Body of pancreas (tissue), 4 donors: ENCODE results near the gene FOS.

Experiments used
- POLR2A ChIP-seq, 3 donors: fragments of 450-650 bp; IDR thresholded peaks; one replicate each; pipeline ENCODE4 v1.6.1; 2016; ENCODE audit warnings: antibody characterized with exemption in 3 of 3, mild to moderate bottlenecking in 2 of 3
- TF ChIP-seq, protein P1 (sequence below), 7 experiments: fragments of 450-650 bp in 4 of 7; fragments of 200-600 bp in 3 of 7; sonication (generic) in 3 of 7; IDR thresholded peaks; one replicate each; pipeline ENCODE4 v1.5.1; 2016 to 2019; ENCODE audit warnings: antibody characterized with exemption in 7 of 7

DNA sequence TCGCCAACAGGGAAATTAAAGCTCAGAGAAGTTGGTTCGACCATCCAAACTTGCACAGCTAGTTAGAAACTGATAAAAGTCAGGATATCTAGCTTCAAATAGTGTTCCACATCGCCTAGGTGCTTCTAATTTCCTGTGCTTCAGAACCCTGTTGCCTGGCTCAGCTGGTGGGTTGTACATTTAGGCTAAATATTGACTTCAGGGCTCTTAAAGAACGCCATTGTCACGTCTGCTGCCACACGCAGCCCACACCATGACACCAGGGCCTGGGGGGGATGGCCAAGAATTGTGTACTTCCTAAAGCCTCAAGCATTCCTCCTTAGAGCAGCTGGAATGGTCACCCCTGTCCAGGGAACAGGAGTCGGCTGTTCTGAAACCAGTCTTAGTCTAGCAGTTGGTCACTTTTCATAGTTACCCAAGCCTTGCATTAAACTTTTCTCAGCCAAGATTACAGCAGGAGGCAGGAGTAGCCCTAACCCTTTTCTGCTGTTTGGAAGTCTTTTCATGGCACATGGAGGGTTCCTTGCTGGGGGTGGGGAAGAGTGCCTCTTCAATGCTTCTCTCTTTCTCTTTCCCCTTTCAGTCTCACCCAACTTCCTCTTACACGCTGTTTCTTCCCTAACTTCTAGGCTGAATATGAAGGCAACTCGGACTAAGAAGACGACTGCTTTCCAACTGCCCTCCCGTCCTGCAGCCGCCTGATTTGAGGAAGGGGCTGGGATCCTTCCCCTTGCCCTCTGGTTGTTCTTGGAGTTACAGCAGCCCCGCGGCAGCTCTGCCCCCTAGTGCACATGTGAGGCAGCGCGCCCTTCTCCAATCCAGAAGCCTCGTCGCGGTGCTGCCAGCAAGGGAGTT, 17.1 kb downstream of the FOS start:
- TF ChIP-seq, protein P1, sequence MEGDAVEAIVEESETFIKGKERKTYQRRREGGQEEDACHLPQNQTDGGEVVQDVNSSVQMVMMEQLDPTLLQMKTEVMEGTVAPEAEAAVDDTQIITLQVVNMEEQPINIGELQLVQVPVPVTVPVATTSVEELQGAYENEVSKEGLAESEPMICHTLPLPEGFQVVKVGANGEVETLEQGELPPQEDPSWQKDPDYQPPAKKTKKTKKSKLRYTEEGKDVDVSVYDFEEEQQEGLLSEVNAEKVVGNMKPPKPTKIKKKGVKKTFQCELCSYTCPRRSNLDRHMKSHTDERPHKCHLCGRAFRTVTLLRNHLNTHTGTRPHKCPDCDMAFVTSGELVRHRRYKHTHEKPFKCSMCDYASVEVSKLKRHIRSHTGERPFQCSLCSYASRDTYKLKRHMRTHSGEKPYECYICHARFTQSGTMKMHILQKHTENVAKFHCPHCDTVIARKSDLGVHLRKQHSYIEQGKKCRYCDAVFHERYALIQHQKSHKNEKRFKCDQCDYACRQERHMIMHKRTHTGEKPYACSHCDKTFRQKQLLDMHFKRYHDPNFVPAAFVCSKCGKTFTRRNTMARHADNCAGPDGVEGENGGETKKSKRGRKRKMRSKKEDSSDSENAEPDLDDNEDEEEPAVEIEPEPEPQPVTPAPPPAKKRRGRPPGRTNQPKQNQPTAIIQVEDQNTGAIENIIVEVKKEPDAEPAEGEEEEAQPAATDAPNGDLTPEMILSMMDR (IDR thresholded peaks at IDR 0.05), result peak; percentile 86 to 99 (median 96)
- peak in 2 of 3 donors; percentile 51 to 52 for TF ChIP-seq POLR2A (IDR thresholded peaks at IDR 0.05)
